Measurements from ENCODE around the gene NFATC2.

NFATC2 gene

GRCh38 chr20:51437182-51437924 lies 105.2 kb downstream of the NFATC2 start:
- Histone ChIP-seq H3K4me1 (ENCODE audit: control insufficient read depth, insufficient read depth, low read length) (no peaks in the 10 kb centered on the region), H3K4me3 (ENCODE audit: insufficient read depth, low read depth, low read length) (no peak overlapping the region), H3K27ac (ENCODE audit: insufficient read depth, low read depth, low read length, poor library complexity, severe bottlenecking) (no peak overlapping the region), H3K36me3 (ENCODE audit: control insufficient read depth, insufficient read depth, low read length) (no peaks in the 10 kb centered on the region), H3K27me3 (ENCODE audit: control insufficient read depth, insufficient read depth, low read length, poor library complexity, severe bottlenecking) (no peaks in the 10 kb centered on the region), H3K9me3 (ENCODE audit: control insufficient read depth, low read length) (no peaks in the 10 kb centered on the region)
- 82 to 92% methylated on average over 5 to 7 of the region's 7 CpGs for WGBS, 2 experiments

DNA sequence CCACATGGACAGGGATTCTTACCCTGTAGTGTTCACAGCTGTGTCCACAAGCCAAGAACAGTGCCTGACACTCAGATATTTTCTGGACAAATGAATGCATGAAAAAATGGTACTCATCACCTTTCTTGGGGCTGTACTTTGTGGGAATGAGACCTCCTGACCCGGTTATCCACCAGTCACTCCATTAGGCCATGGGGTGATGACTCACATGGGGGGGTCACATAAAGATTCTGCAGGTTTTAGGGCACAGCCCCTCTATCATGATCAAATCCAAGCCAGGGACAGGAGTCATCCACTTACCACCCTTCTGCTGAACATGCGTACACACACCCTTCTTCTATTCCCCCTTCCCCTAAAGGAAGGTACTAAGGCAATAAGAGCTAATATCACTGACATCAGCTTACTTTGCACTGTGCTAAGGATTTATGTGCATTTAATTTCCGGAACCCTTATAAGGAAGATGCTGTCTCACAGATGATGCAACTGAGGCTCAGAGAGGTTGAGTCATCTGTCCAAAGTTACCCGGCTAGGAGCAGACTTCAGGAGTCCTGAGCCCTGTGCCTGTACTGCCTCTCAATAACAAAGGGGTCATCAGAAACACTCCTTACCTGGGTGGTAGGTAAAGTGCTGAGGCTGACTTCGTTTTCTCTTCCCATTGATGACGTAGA lies 107.8 kb downstream of the NFATC2 start:
- peaks cover 5% of the 10 kb centered on the region for H3K4me1 ChIP-seq (ENCODE audit: control insufficient read depth, insufficient read depth, low read length)
- H3K9me3 ChIP-seq (ENCODE audit: control insufficient read depth, low read length) = no peaks in the 10 kb centered on the region
- H3K27ac ChIP-seq (ENCODE audit: insufficient read depth, low read depth, low read length, poor library complexity, severe bottlenecking) = no peak overlapping the region
- no peaks in the 10 kb centered on the region for H3K27me3 ChIP-seq (ENCODE audit: control insufficient read depth, insufficient read depth, low read length, poor library complexity, severe bottlenecking)
- 87 to 93% methylated on average over 6 of the region's 6 CpGs for WGBS, 2 experiments
- H3K4me3 ChIP-seq (ENCODE audit: insufficient read depth, low read depth, low read length) = no peak overlapping the region
- H3K36me3 ChIP-seq (ENCODE audit: control insufficient read depth, insufficient read depth, low read length) = no peaks in the 10 kb centered on the region

DNA sequence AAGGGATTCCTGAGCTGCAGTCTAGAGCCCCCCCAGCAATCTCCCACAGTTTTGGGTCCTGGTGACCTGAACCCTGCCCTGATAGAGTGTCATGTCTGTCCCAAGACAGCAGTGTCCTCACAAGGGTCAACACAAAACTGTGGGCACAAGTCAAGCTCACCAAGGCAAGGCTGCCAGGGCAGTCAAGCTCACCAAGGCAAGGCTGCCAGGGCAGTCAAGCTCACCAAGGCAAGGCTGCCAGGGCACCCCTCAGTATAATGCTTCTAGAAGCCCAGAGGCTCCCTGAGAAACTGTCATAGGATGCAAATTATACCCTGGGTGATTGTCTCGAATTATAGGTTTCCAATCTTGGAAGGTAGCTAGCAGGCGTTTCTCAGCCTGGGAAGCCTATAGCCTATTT lies 108.5 kb downstream of the NFATC2 start:
- Histone ChIP-seq H3K9me3 (ENCODE audit: control insufficient read depth, low read length) (no peaks in the 10 kb centered on the region), H3K4me1 (ENCODE audit: control insufficient read depth, insufficient read depth, low read length) (peaks cover 5% of the 10 kb centered on the region), H3K27ac (ENCODE audit: insufficient read depth, low read depth, low read length, poor library complexity, severe bottlenecking) (no peak overlapping the region), H3K4me3 (ENCODE audit: insufficient read depth, low read depth, low read length) (no peak overlapping the region), H3K27me3 (ENCODE audit: control insufficient read depth, insufficient read depth, low read length, poor library complexity, severe bottlenecking) (no peaks in the 10 kb centered on the region), H3K36me3 (ENCODE audit: control insufficient read depth, insufficient read depth, low read length) (no peaks in the 10 kb centered on the region)
- WGBS, 2 experiments = 86 to 89% methylated on average over 2 of the region's 2 CpGs

DNA sequence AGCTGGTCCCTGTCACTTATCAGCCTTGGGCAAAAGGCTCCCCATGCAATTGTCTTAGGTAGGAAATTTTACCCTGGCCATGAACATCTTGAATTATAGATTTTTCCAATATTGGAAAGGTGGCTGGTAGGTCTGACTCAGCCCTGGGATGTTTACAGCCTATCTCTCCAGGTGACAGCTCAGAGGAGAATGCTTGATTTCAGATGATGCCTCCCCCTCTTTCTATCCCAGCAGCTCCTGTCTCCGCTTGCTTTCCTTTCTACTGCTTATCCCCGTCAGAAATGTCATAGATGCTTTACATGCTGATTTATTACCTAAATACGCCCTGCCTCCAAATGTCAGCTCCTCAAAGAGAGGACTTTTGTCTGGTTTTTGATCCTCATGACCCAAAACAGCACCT lies 109.6 kb downstream of the NFATC2 start:
- WGBS, 2 experiments = 95% methylated on average over 3 of the region's 3 CpGs
- no peaks in the 10 kb centered on the region for H3K27me3 ChIP-seq (ENCODE audit: control insufficient read depth, insufficient read depth, low read length, poor library complexity, severe bottlenecking)
- no peaks in the 10 kb centered on the region for H3K36me3 ChIP-seq (ENCODE audit: control insufficient read depth, insufficient read depth, low read length)
- H3K4me1 ChIP-seq (ENCODE audit: control insufficient read depth, insufficient read depth, low read length) = peaks cover 5% of the 10 kb centered on the region
- no peak overlapping the region for H3K27ac ChIP-seq (ENCODE audit: insufficient read depth, low read depth, low read length, poor library complexity, severe bottlenecking)
- no peak overlapping the region for H3K4me3 ChIP-seq (ENCODE audit: insufficient read depth, low read depth, low read length)
- no peaks in the 10 kb centered on the region for H3K9me3 ChIP-seq (ENCODE audit: control insufficient read depth, low read length)

DNA sequence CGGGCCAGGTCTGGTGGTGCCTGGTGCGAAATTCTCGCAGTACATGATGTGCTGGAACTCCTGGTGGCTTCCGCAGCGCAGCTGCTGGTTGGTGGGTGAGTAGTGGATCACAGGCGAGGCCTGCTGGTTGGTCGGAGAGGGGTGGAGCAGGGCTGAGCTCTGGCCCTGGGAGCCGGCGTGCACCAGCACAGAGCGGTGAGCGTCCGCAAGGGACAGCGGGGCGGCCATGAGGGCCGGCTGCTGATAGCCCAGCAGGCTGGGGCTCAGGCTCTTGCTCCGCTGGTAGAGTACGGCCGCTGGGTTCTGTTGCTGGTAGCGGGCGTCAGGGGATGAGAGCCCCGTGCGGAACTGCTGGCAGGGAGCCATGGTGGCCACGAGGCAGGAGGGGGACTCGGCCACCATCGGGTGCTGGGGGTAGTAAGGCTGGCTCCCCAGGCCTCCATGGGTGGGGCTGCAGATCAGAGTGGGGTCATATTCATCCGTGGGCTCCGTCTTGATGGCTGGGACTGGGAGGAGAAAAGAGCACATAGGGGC lies 110.2 kb downstream of the NFATC2 start:
- no peak overlapping the region for H3K4me3 ChIP-seq (ENCODE audit: insufficient read depth, low read depth, low read length)
- no peaks in the 10 kb centered on the region for H3K36me3 ChIP-seq (ENCODE audit: control insufficient read depth, insufficient read depth, low read length)
- peaks cover 5% of the 10 kb centered on the region for H3K4me1 ChIP-seq (ENCODE audit: control insufficient read depth, insufficient read depth, low read length)
- no peak overlapping the region for H3K27ac ChIP-seq (ENCODE audit: insufficient read depth, low read depth, low read length, poor library complexity, severe bottlenecking)
- H3K9me3 ChIP-seq (ENCODE audit: control insufficient read depth, low read length) = no peaks in the 10 kb centered on the region
- WGBS, 2 experiments = 95% methylated on average over 27 of the region's 27 CpGs
- H3K27me3 ChIP-seq (ENCODE audit: control insufficient read depth, insufficient read depth, low read length, poor library complexity, severe bottlenecking) = no peaks in the 10 kb centered on the region

GRCh38 chr20:51431321-51431720 lies 111.2 kb downstream of the NFATC2 start:
- H3K27me3 ChIP-seq (ENCODE audit: control insufficient read depth, insufficient read depth, low read length, poor library complexity, severe bottlenecking) = no peaks in the 10 kb centered on the region
- H3K4me3 ChIP-seq (ENCODE audit: insufficient read depth, low read depth, low read length) = no peak overlapping the region
- 77 to 85% methylated on average over 5 of the region's 5 CpGs for WGBS, 2 experiments
- no peak overlapping the region for H3K27ac ChIP-seq (ENCODE audit: insufficient read depth, low read depth, low read length, poor library complexity, severe bottlenecking)
- peaks cover 5% of the 10 kb centered on the region for H3K4me1 ChIP-seq (ENCODE audit: control insufficient read depth, insufficient read depth, low read length)
- H3K36me3 ChIP-seq (ENCODE audit: control insufficient read depth, insufficient read depth, low read length) = no peaks in the 10 kb centered on the region
- H3K9me3 ChIP-seq (ENCODE audit: control insufficient read depth, low read length) = no peaks in the 10 kb centered on the region

DNA sequence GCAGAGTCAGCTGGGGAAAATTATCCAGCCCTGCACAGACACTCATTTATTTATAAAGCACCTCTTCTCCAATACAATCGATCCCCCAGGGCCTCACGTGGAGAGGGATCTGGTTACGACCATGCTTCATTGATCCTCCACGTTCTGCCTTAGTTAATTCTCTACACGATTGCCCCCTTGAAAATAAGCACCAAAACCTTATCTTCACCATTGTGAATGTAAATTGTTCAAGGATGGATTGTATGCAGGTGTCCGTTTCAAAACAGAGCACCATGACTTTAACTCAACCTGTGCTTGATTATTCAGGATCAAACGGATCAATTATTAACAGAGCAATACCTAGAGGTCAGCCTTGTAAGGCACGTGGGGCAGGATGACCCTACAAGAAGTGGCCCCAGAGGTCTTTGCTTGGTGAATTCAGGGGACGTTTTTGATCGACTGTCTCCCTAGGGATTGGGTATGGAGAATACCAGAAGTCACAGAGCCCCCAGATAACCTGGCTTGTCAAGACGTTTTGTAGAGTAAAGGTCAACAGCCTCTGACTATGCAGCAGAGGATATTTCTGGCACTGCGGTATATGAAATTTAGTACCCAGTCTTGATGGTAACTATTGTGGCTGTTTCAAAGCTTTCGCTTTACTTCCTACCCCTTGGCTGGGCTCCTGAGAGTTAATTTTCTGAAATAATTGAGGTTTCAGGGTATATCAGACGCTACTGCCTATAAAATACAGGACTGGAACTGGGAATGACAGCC lies 112.1 kb downstream of the NFATC2 start:
- H3K27me3 ChIP-seq (ENCODE audit: control insufficient read depth, insufficient read depth, low read length, poor library complexity, severe bottlenecking) = no peaks in the 10 kb centered on the region
- no peaks in the 10 kb centered on the region for H3K36me3 ChIP-seq (ENCODE audit: control insufficient read depth, insufficient read depth, low read length)
- H3K4me3 ChIP-seq (ENCODE audit: insufficient read depth, low read depth, low read length) = no peak overlapping the region
- 87 to 88% methylated on average over 13 to 14 of the region's 14 CpGs for WGBS, 2 experiments
- H3K27ac ChIP-seq (ENCODE audit: insufficient read depth, low read depth, low read length, poor library complexity, severe bottlenecking) = no peak overlapping the region
- peaks cover 8% of the 10 kb centered on the region for H3K4me1 ChIP-seq (ENCODE audit: control insufficient read depth, insufficient read depth, low read length)
- no peaks in the 10 kb centered on the region for H3K9me3 ChIP-seq (ENCODE audit: control insufficient read depth, low read length)

DNA sequence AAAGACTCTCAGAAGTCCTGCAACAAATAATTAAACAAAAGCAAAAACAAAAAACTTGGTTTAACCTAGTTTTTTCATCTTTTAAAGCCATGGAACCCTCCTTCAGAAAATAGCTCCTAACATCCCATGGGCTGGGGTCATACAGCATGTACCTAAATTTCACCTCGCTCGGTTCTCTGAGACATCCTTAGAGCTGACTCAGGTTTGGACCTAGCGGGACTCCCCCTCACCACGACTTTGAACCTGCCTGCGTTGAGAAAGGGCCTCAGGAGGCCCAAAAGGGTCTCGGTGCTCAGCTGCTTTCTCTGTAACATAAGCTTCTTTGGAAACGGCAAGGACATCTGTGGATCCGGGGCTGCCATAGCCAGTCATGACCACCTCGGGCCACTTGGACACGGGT lies 112.8 kb downstream of the NFATC2 start:
- Histone ChIP-seq H3K27ac (ENCODE audit: insufficient read depth, low read depth, low read length, poor library complexity, severe bottlenecking) (no peak overlapping the region), H3K36me3 (ENCODE audit: control insufficient read depth, insufficient read depth, low read length) (no peaks in the 10 kb centered on the region), H3K4me3 (ENCODE audit: insufficient read depth, low read depth, low read length) (no peak overlapping the region), H3K4me1 (ENCODE audit: control insufficient read depth, insufficient read depth, low read length) (peaks cover 8% of the 10 kb centered on the region), H3K9me3 (ENCODE audit: control insufficient read depth, low read length) (no peaks in the 10 kb centered on the region), H3K27me3 (ENCODE audit: control insufficient read depth, insufficient read depth, low read length, poor library complexity, severe bottlenecking) (no peaks in the 10 kb centered on the region)
- WGBS, 2 experiments = 89 to 91% methylated on average over 10 of the region's 10 CpGs

DNA sequence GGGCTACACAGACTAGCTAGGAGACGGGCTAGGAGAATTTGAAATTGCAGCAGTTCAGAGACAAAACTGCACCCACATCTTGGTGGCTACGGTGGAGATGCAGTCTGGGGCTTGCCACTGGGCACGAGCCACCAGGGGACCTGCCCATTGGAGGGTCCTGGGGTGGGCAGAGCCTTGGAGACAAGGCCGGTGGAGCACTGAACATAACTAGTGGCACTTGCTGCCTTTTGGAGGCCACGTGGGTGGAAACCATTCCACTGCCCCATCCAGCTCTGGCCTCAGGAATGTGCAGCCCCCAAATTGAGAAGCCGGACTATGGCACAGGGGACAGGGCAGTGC lies 113.4 kb downstream of the NFATC2 start:
- Histone ChIP-seq H3K27me3 (ENCODE audit: control insufficient read depth, insufficient read depth, low read length, poor library complexity, severe bottlenecking) (no peaks in the 10 kb centered on the region), H3K36me3 (ENCODE audit: control insufficient read depth, insufficient read depth, low read length) (no peaks in the 10 kb centered on the region), H3K4me3 (ENCODE audit: insufficient read depth, low read depth, low read length) (no peak overlapping the region), H3K9me3 (ENCODE audit: control insufficient read depth, low read length) (no peaks in the 10 kb centered on the region), H3K4me1 (ENCODE audit: control insufficient read depth, insufficient read depth, low read length) (peaks cover 13% of the 10 kb centered on the region), H3K27ac (ENCODE audit: insufficient read depth, low read depth, low read length, poor library complexity, severe bottlenecking) (no peak overlapping the region)
- WGBS, 2 experiments = 93 to 96% methylated on average over 6 of the region's 6 CpGs
